HG03095 (cell line): ENCODE results near the gene ZNF460.

Experiments
- ATAC-seq: cut with Tn5 transposase; IDR thresholded peaks from one replicate; pipeline ENCODE4 v1.9.1; 2021; ENCODE audit warnings: moderate library complexity; ENCODE audit not compliant: unreplicated experiment

Gene ZNF460

GRCh38 chr19:57338877-57339276 lies 58.6 kb downstream of the ZNF460 start:
- ATAC-seq: no peak

GRCh38 chr19:57342582-57342981 lies 62.3 kb downstream of the ZNF460 start:
- ATAC-seq: no peak
